GM19395 (cell line): Measurements from ENCODE around the gene SST.

Source experiments
- ATAC-seq: cut with Tn5 transposase; IDR thresholded peaks from one replicate; pipeline ENCODE4 v1.9.1; 2021; ENCODE audit warnings: mild to moderate bottlenecking, moderate library complexity; ENCODE audit not compliant: unreplicated experiment

SST gene

GRCh38 chr3:187669675-187670504, at the start of gene SST:
TSS of gene SST (minus strand) at chr3:187670394. CDS start at chr3:187670291, 103 bp downstream.
- no peak for ATAC-seq

DNA sequence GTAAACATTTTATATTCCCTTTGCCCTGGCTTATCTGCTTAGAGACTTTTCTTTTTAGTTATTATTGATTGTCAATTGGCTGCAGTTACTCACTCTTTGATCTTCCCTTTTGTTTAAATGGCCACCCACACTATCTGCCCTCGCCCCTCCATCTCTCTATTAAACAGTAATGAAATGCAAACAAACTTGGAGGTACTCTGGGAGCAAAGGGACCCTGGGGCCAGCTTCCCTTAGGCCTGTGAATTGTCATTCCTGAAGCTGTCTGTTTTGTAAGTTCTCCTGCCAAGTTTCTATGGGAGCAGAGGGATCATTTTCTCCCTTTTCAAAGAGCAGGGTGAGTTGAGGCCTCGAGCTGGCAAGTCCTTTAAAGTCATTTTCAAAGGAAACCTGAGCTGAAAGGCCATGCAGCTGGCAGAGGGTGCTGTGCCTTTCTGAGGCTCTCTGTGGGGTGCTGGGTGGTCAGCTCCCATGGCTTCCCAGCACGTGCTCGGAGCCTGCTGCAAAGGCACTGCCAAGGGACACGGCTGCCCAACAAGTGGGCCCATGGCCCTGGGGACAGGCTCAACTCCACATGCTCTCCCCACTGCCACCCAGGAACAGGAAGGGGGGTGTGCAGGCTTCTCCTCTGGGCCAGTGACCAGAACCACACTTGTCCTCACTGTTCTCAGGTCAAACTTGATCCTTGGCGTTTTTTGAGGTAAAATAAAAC, 49.6 kb upstream of the SST start:
- ATAC-seq: no peak

- ATAC-seq: no peak
Observed at GRCh38 chr3:187718802-187719201, 48.6 kb upstream of the SST start.

DNA sequence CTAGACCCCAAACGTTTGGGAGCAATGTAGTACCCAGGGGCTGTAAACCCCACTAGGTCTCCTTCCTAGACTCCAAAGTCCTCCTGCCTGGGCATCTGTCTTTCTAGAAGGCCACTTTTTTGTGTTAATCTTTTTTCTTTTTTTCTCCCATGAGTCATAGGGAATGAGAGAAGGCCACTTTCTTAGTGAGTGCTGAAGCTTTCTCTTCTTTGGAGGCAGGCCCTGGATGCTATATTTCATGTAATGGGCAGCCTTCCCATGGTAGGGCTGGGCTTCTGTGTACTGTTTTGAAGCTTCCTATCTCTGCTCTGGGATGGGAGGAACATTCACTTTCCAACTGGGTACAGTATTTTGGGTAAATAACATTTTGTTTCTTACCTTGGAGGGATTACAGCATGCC, 47.4 kb upstream of the SST start:
- ATAC-seq: no peak

GRCh38 chr3:187714404-187714979, 44.3 kb upstream of the SST start:
- ATAC-seq: peak; percentile 93

DNA sequence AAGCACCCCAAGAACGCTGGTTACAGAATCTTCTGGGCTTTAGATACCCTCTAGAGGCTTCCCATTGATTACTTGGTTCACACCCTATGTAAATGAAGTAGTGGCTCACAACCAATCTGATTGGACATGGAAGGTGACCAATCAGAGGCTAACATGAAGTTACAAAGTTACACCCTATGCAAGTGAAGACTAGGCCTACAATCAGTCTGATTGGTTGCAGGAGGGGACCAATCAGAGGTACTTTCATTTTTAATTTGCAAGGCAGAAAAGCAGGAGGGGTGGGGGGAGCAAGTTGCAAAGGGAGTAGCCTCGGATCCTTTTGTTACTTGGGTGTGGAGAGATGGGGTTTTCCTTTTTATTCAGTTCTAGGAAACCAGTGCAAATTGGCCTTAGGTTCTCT, 43.3 kb upstream of the SST start:
- ATAC-seq: peak; percentile 60

- no peak for ATAC-seq
Observed at GRCh38 chr3:187709155-187709554, 39.0 kb upstream of the SST start.

DNA sequence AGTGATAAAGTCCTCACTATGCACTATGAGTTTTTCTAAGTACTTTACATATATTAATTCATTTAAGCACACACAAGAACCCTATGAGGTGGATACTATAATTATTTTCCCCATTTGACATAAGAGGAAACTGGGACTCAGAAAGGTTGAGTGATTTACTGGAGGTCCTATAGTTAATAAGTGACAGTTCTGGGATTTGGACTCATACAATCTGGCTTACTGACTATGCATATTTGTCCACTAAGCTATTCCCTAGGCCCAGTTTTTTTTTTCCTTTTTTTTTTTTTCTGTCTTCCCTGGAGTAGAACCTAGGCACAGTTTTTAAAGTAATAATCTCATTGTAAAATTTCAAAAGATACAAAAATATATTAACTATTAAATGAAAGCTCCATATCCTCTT, 38.5 kb upstream of the SST start:
- ATAC-seq: no peak

GRCh38 chr3:187706971-187707370, 36.8 kb upstream of the SST start:
- no peak for ATAC-seq

- ATAC-seq: no peak
Observed at GRCh38 chr3:187705164-187705563, 35.0 kb upstream of the SST start.

DNA sequence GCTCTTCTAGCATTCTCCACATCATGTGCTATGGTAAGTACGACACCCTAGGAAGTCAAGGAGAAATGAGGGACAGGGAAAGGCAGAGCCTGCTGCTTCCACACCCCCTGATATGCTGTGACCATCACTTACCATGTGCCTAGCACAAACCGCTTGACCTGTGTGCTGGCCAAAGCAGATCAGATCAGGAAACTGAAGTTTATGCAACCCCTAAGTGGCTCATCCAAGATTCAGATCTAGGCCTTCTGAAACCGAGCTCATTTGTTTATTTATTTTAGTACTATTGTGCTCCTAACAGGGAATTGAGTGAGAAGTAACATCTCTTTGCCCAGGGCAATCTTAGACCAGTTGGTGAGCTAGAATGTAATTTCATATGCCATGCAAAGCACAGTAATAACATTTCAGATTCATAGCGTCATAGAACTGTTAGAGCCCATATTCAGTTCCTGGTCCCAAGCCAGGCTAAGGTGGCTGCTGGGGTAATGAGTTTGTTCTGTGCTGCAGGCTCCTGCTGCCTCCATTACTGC, 32.4 kb upstream of the SST start, which contains the start of gene RTP2:
RTP2 (minus strand) TSS at position 51 of the 527 bp plus-strand sequence. CDS start 429 bp downstream, outside the sequence.
- ATAC-seq: no peak

GRCh38 chr3:187700249-187700648, 30.1 kb upstream of the SST start:
- no peak for ATAC-seq

DNA sequence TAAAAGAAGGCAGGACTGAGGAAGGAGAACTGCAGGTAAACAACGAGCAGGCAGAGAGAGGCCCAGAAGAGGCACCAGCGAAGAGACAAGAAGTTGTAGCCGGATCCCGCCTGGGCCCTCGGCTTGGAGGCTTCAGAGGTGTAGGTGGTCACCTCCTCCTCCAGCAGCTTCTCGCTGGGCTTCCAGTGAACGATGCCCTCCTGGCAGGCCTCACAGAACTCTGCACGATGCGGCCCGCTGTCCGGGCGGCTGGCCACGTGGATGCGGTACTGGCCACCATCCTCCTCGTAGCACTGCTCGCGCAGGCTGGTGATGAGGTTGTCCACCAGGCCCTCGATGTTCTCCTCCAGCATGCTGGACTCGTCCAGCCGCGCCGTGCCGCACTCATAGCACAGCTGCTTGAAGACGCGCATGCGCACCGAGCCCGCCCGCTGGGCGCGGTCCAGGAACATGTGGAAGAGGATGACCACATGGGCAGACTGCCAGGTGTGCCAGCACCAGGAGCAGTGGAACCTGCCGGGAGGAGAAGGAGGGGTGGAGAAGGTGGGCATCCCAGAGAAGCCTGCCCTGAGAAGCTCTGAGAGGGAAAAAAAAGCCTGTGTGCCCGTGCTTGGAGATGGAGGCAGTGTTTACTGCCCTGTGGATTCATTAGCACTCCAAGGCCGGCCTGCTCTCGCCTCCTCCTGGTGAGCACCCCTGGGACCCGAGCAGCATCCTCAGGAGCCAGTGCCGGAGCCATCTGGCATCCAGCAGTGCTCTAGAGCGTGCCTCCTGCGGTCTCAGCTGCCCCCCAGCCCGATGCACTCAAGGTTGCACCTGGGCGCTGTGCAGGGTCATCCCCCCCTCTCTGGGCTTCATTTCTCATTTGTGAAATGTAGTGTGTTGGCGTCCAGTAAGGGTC, 28.6 kb upstream of the SST start:
- ATAC-seq: no peak

GRCh38 chr3:187696021-187696420, 25.8 kb upstream of the SST start:
- ATAC-seq: no peak

GRCh38 chr3:187695449-187695848, 25.3 kb upstream of the SST start:
- ATAC-seq: no peak

- ATAC-seq: no peak
Observed at GRCh38 chr3:187694801-187695200, 24.6 kb upstream of the SST start.

- no peak for ATAC-seq
Observed at GRCh38 chr3:187693431-187693830, 23.2 kb upstream of the SST start.

DNA sequence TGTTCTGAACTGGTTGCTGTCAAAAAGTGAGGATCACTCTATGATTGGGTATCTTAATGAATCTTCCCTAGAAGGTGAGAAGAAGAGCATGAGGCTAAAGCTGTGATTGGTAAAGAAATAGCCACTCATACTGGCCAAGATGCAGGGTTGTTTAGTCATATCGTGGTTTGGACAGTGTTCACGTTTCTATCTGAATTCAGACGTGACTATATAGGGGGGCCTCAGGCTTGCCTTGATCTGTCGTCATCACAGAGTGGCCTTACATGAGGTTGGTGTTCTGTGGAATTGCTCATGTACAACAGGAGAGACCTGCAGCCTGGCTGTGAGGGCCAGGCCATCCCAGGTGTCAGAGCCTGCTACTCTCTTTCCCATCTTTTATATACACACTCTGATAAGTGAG, 19.8 kb upstream of the SST start:
- no peak for ATAC-seq

GRCh38 chr3:187686621-187687273, 16.6 kb upstream of the SST start:
- no peak for ATAC-seq

DNA sequence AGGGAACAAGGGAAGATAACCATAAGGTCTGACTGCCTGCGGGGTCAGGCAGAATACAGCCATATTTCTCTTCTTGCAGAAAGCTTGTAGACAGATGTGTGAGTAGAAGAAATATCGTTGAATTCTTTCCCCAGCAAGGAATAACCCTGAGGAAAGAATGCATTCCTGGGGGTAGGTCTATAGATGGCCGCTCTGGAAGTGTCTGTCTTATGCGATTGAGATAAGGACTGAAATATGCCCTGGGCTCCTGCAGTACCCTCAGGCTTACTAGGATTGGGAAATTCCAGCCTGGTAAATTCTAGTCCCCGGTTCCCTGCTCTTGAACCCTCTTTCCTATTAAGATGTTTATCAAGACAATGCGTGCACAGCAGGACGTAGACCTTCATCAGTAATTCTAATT, 15.8 kb upstream of the SST start:
- no peak for ATAC-seq
